Endometrial microvascular endothelial cells (primary cell): ENCODE measurements around the gene MARK2. TPM values are rescaled to one million over a fixed set of nuclear protein-coding genes. Genes with fewer than 3 reads are reported as not detected.

Experiments used
- in situ Hi-C: cut with HindIII; loops from 2 replicates; pipeline ENCODE4 v1.10.0; 2017; ENCODE audit warnings: low sequenced_read_pairs, low pct_unique_long_range_greater_than_20kb; ENCODE audit errors: inconsistent ontology term
- total RNA-seq: library from RNA; depleted of rRNA; stranded (reverse); fragments of >200 nt; gene quantifications from one replicate; pipeline ENCODE4 v1.2.3, GENCODE V29; 2015; ENCODE audit errors: inconsistent ontology term

MARK2 gene
- total RNA-seq, 1 donor from 2014 or later = 20.9 TPM

- in situ Hi-C loops = no loop called here
Observed at GRCh38 chr11:63874511-63874910, 35.6 kb downstream of the MARK2 start.

- in situ Hi-C loops = no loop called here
Observed at GRCh38 chr11:63875506-63876065, 36.7 kb downstream of the MARK2 start.

- in situ Hi-C loops = no loop called here
Observed at GRCh38 chr11:63876616-63877015, 37.7 kb downstream of the MARK2 start.

- in situ Hi-C loops = no loop called here
Observed at GRCh38 chr11:63877658-63878241, 38.8 kb downstream of the MARK2 start.

- in situ Hi-C loops = no loop called here
Observed at GRCh38 chr11:63879598-63880402, 40.9 kb downstream of the MARK2 start.

GRCh38 chr11:63880403-63880790, 41.5 kb downstream of the MARK2 start:
- in situ Hi-C loops = no loop called here

GRCh38 chr11:63882555-63883242, 43.8 kb downstream of the MARK2 start:
- in situ Hi-C loops = no loop called here

GRCh38 chr11:63883791-63884190, 44.9 kb downstream of the MARK2 start:
- in situ Hi-C loops = no loop called here

- in situ Hi-C loops = no loop called here
Observed at GRCh38 chr11:63884196-63884932, 45.5 kb downstream of the MARK2 start.

- in situ Hi-C loops = no loop called here
Observed at GRCh38 chr11:63887386-63887999, 48.6 kb downstream of the MARK2 start.

- in situ Hi-C loops = no loop called here
Observed at GRCh38 chr11:63888170-63889086, 49.5 kb downstream of the MARK2 start.

GRCh38 chr11:63889344-63889743, 50.4 kb downstream of the MARK2 start:
- in situ Hi-C loops = no loop called here

- in situ Hi-C loops = no loop called here
Observed at GRCh38 chr11:63890368-63890767, 51.5 kb downstream of the MARK2 start.

GRCh38 chr11:63892228-63892627, 53.3 kb downstream of the MARK2 start:
- in situ Hi-C loops = no loop called here

- in situ Hi-C loops = no loop called here
Observed at GRCh38 chr11:63893355-63893754, 54.4 kb downstream of the MARK2 start.

GRCh38 chr11:63896071-63896470, 57.2 kb downstream of the MARK2 start:
- in situ Hi-C loops = no loop called here

- in situ Hi-C loops = no loop called here
Observed at GRCh38 chr11:63897459-63898146, 58.7 kb downstream of the MARK2 start.
